GM12878 (cell line): Measurements from ENCODE around the gene INAFM1. TPM values are rescaled to one million over a fixed set of nuclear protein-coding genes. Genes with fewer than 3 reads are reported as not detected.
A peak's percentile ranks its signal among the peaks of the same experiment; 100 is the strongest.

ENCODE experiments used
- ATAC-seq: fragments of 200-7000 bp; cut with Tn5 transposase; 3 replicates; pipeline ENCODE4 v1.9.1; 2020; ENCODE audit warnings: mild to moderate bottlenecking, moderate library complexity
- BruUV-seq: library from RNA; stranded (reverse); fragments of 400-500 nt; replicated peaks from 2 replicates; lab custom pipeline; 2021; lab: Mats Ljungman, UMichigan
- CTCF ChIA-PET: fragments of 300-600 bp; sonication (Branson Sonifier 250); formaldehyde crosslinking; extraction: SDS; loops from one replicate; lab custom pipeline; 2021; ENCODE audit warnings: inconsistent platforms; lab: Yijun Ruan, JAX
- POLR2A ChIA-PET: fragments of 350-600 bp; formaldehyde crosslinking; extraction: SDS; loops from one replicate; lab custom pipeline; 2021; ENCODE audit warnings: inconsistent platforms; lab: Charles Lee
- RAD21 ChIA-PET: fragments of 300-600 bp; sonication (Branson Sonifier 250); formaldehyde crosslinking; loops from one replicate; lab custom pipeline; 2023; ENCODE audit warnings: antibody characterized with exemption; ENCODE audit not compliant: unreplicated experiment; lab: Charles Lee
- SMC1A ChIA-PET: fragments of 300-600 bp; sonication (Branson Sonifier 250); formaldehyde crosslinking; loops from one replicate; lab custom pipeline; 2023; ENCODE audit not compliant: unreplicated experiment, uncharacterized antibody; lab: Charles Lee
- DNase-seq: peaks from one replicate; pipeline ENCODE4 v3.0.0-alpha.2; 2011; ENCODE audit warnings: low read depth, low spot score
- FAIRE-seq: peaks from 3 replicates; lab custom pipeline; 2011; peaks lifted over from hg19 to GRCh38; lab: Jason Lieb, UNC
- H2AFZ ChIP-seq: 2 replicates; pipeline ENCODE4 v1.6.0; 2011; ENCODE audit warnings: low read depth, low read length, control low read depth; ENCODE audit not compliant: control insufficient read depth
- H3K27ac ChIP-seq: 2 replicates; pipeline ENCODE4 v1.5.1; 2011; ENCODE audit warnings: control low read depth; ENCODE audit not compliant: control insufficient read depth, insufficient read depth
- H3K27me3 ChIP-seq, 2 experiments: replicated peaks in 1 of 2; 2 replicates each; pipeline versions ENCODE4 v1.6.0 to v1.6.1; 2011; ENCODE audit warnings: low read length in 1 of 2; ENCODE audit not compliant: control insufficient read depth in 2 of 2, insufficient read depth in 2 of 2
- H3K36me3 ChIP-seq, 2 experiments: 2 replicates each; pipeline ENCODE4 v1.5.1; 2011; ENCODE audit warnings: low read length in 1 of 2; ENCODE audit not compliant: control insufficient read depth in 2 of 2, insufficient read depth in 2 of 2
- H3K4me1 ChIP-seq: 2 replicates; pipeline ENCODE4 v1.6.1; 2011; ENCODE audit warnings: mild to moderate bottlenecking, low read length, moderate library complexity, mixed read lengths; ENCODE audit not compliant: control insufficient read depth, insufficient read depth
- H3K4me2 ChIP-seq: 2 replicates; pipeline ENCODE4 v1.6.0; 2011; ENCODE audit warnings: control low read depth; ENCODE audit not compliant: control insufficient read depth, insufficient read depth
- H3K4me3 ChIP-seq: fragments of 200-600 bp; sonication (generic); 2 replicates; pipeline ENCODE4 v1.5.1; 2016
- H3K79me2 ChIP-seq: 2 replicates; pipeline ENCODE4 v1.6.0; 2011; ENCODE audit warnings: low read length; ENCODE audit not compliant: control insufficient read depth, insufficient read depth
- H3K9ac ChIP-seq: 2 replicates; pipeline ENCODE4 v1.8.0; 2011; ENCODE audit warnings: low read length, control low read depth, mixed read lengths; ENCODE audit not compliant: control insufficient read depth, insufficient read depth
- H3K9me3 ChIP-seq: replicated peaks from 3 replicates; pipeline ENCODE4 v1.5.1; 2011; ENCODE audit warnings: mild to moderate bottlenecking, low read length; ENCODE audit not compliant: control insufficient read depth, insufficient read depth
- H4K20me1 ChIP-seq: 2 replicates; pipeline ENCODE4 v1.6.0; 2011; ENCODE audit not compliant: control insufficient read depth, insufficient read depth
- CHD2 ChIP-seq: IDR thresholded peaks from 2 replicates; pipeline ENCODE4 v1.6.1; 2011; ENCODE audit warnings: low read depth, low read length, improper control_type of control experiment, borderline replicate concordance
- DPF2 ChIP-seq: fragments of 450-650 bp; IDR thresholded peaks from 2 replicates; pipeline ENCODE4 v1.6.1; 2017; ENCODE audit warnings: mild to moderate bottlenecking
- EGR1 ChIP-seq, 2 experiments: IDR thresholded peaks; 1 replicate in 1 of 2; 2 replicates in 1 of 2; pipeline ENCODE4 v1.6.1; 2011 to 2012; ENCODE audit warnings: low read depth in 2 of 2, low read length in 2 of 2, borderline replicate concordance in 1 of 2, mild to moderate bottlenecking in 1 of 2, moderate library complexity in 1 of 2
- JUNB ChIP-seq: IDR thresholded peaks from 2 replicates; pipeline ENCODE4 v1.6.1; 2016; ENCODE audit warnings: antibody characterized with exemption, mild to moderate bottlenecking
- NBN ChIP-seq: fragments of 450-650 bp; IDR thresholded peaks from 2 replicates; pipeline ENCODE4 v1.6.1; 2016
- RAD21 ChIP-seq: IDR thresholded peaks from 2 replicates; pipeline ENCODE4 v1.6.1; 2011; ENCODE audit warnings: mild to moderate bottlenecking, low read depth, low read length, moderate library complexity; ENCODE audit not compliant: insufficient read depth
- RBBP5 ChIP-seq: fragments of 200-600 bp; sonication (generic); conservative IDR thresholded peaks from 2 replicates; pipeline ENCODE4 v1.6.1; 2016
- RELA ChIP-seq: fragments of 450-650 bp; IDR thresholded peaks from 2 replicates; pipeline ENCODE4 v1.8.0; 2014; ENCODE audit warnings: borderline replicate concordance; ENCODE audit not compliant: partially characterized antibody
- TARDBP ChIP-seq: IDR thresholded peaks from 2 replicates; pipeline ENCODE4 v1.6.1; 2016; ENCODE audit warnings: borderline replicate concordance
- ZBED1 ChIP-seq: IDR thresholded peaks from 2 replicates; pipeline ENCODE4 v1.6.1; 2016; ENCODE audit warnings: borderline replicate concordance
- WGBS: methylation state at CpG from one replicate; pipeline ENCODE4 v1.1.6; 2016; ENCODE audit warnings: low lambda C conversion rate; ENCODE audit not compliant: insufficient replicate concordance, insufficient coverage; ENCODE audit errors: missing lambda C conversion rate; 5-methylcytosine and 5-hydroxymethylcytosine counted together
- in situ Hi-C: fragments of 300-500 bp; cut with MboI; formaldehyde crosslinking; loops from 9 replicates; pipeline ENCODE4 v1.14.3; 2018; ENCODE audit warnings: mixed read lengths
- intact Hi-C: fragments of 100-400 bp; cut with micrococcal nuclease; formaldehyde crosslinking; loops from one replicate; pipeline ENCODE4 v1.14.2; 2022; ENCODE audit not compliant: unreplicated experiment
- polyA plus RNA-seq, 11 experiments: library from polyadenylated mRNA; depleted of rRNA in 4 of 11; unstranded in 6 of 11; stranded (reverse) in 5 of 11; fragments of >200 nt; fragmentation: Nextera tagmentation in 4 of 11; fragmentation: Illumina TruSeq in 1 of 11; extraction: Ambion mirVana in 4 of 11; extraction: Trizol in 1 of 11; gene quantifications; 1 replicate in 1 of 11; 2 replicates in 10 of 11; pipeline versions ENCODE4 v1.2.1 to v1.2.3, GENCODE V29; 2011 to 2016; ENCODE audit warnings: inconsistent platforms in 2 of 11, missing spikeins in 2 of 11, low read depth in 1 of 11
- total RNA-seq, 4 experiments: library from RNA; depleted of rRNA in 3 of 4; stranded (reverse); fragments of >200 nt in 3 of 4; fragmentation: Illumina TruSeq in 1 of 4; extraction: Trizol in 1 of 4; gene quantifications; 2 replicates each; pipeline versions ENCODE4 v1.2.1 to v1.2.3, GENCODE V29; 2013 to 2021
- TF ChIP-seq, protein P1 (sequence below): IDR thresholded peaks from 2 replicates; pipeline ENCODE4 v1.6.1; 2011; ENCODE audit warnings: borderline replicate concordance, low read depth, mild to moderate bottlenecking, moderate library complexity, low read length; ENCODE audit not compliant: insufficient read depth, poor library complexity, severe bottlenecking
- TF ChIP-seq, protein P2 (sequence below): fragments of 450-650 bp; IDR thresholded peaks from 2 replicates; pipeline ENCODE4 v1.6.1; 2017; ENCODE audit warnings: low read depth, mild to moderate bottlenecking, moderate library complexity
- TF ChIP-seq, protein P3 (sequence below): fragments of 450-650 bp; IDR thresholded peaks from 2 replicates; pipeline ENCODE4 v1.6.1; 2018; ENCODE audit warnings: borderline replicate concordance, mild to moderate bottlenecking; ENCODE audit not compliant: partially characterized antibody
- TF ChIP-seq, protein P4 (sequence below): IDR thresholded peaks from 2 replicates; pipeline ENCODE4 v1.6.1; 2011; ENCODE audit warnings: low read depth, mild to moderate bottlenecking, low read length, moderate library complexity, borderline replicate concordance; ENCODE audit errors: extremely low read depth

Gene INAFM1
- total and polyA plus RNA-seq, 10 of the 15 experiments (the other 5 are each of a cell fraction or from before 2014, with no cell fraction given): 0.57 to 6.8 (median 1.1) TPM; not detected in 1

DNA sequence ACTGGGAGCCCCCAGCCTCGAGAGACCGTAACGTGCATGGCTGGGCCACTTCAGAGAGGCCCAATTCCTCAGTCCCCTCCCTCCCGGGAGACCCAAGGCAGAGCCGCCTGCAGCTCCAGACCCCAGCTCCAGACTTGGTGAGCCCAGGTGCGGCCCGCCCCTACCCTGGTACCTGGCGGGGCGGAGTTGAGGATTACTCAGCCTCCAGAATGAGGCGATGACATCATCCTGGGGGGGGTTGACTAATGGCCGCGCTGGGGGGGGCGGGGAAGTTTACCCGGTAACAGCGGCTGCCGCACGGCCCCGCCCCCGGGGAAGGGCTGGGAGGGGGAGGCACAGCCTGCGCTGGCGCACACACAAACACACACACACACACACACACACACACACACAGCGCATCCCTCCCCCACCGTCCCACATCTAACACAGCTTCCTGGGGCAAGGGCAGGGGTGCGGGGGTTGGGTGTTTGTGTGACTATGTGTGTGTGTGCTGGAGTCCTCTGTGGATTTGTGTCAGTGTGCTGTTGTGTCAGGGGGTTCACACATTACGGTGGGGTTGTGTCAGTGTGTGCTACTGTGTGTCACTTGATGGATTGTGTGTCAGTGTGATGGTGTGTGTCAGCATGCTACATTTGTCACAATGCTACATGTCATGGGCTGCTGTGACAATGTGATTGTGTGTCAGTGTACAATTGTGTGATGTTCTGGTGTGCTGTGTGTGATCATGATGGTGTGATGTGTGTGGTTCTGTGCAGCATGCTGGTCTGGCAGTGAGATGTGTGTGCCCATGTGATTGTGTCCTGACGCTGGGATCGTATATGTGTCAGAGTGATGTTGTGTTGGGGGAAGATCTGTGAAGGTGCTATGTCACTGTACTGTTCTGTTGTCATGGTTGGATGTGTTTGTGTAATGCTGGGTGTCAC lies 33.4 kb upstream of the INAFM1 start:
- ATAC-seq (peak; percentile 42), DNase-seq (no peak), FAIRE-seq (no peak)
- H3K9ac ChIP-seq: peak overlapping the region; percentile 29; the same call in 1 of the 2 replicates
- H3K9me3 ChIP-seq: no peaks in the 10 kb centered on the region; the same call in 2 of the 3 replicates
- BruUV-seq: no TSS peak
- RAD21 ChIA-PET: interaction anchor here (0.7 to 3.0 kb wide), 2 partner anchors 30 to 1601 kb away, joined by 3 to 12 read pairs; no protein-coding TSS in a partner anchor
- no peak overlapping the region for H3K27ac ChIP-seq
- H2AFZ ChIP-seq: peak overlapping the region; percentile 48; the same call in 1 of the 2 replicates
- in situ Hi-C loops: no loop called here
- H3K36me3 ChIP-seq: no peaks in the 10 kb centered on the region
- H3K4me2 ChIP-seq: peak overlapping the region; percentile 79
- H3K79me2 ChIP-seq: no peaks in the 10 kb centered on the region
- WGBS: 6% methylated on average over 18 of the region's 27 CpGs
- H4K20me1 ChIP-seq: no peaks in the 10 kb centered on the region
- intact Hi-C loops: loop anchor here (1.0 to 10.0 kb wide), 2 partner anchors 10 to 206 kb away; partner anchors contain the start of gene BBC3
- H3K27me3 ChIP-seq: peaks cover 1 to 4% of the 10 kb centered on the region in 2 experiments
- SMC1A ChIA-PET: interaction anchor here (0.9 kb wide), 1 partner anchor 15 kb away, joined by 4 read pairs; no protein-coding TSS in a partner anchor
- POLR2A ChIA-PET: interaction anchor here (1.3 kb wide), 1 partner anchor 9 kb away, joined by 7 read pairs; no protein-coding TSS in a partner anchor
- H3K4me3 ChIP-seq: no peak overlapping the region
- CTCF ChIA-PET: interaction anchor here (3.6 kb wide), 1 partner anchor 31 kb away, joined by 25 read pairs; no protein-coding TSS in a partner anchor
- H3K4me1 ChIP-seq: peaks cover 29% of the 10 kb centered on the region
- TF ChIP-seq, protein P1, sequence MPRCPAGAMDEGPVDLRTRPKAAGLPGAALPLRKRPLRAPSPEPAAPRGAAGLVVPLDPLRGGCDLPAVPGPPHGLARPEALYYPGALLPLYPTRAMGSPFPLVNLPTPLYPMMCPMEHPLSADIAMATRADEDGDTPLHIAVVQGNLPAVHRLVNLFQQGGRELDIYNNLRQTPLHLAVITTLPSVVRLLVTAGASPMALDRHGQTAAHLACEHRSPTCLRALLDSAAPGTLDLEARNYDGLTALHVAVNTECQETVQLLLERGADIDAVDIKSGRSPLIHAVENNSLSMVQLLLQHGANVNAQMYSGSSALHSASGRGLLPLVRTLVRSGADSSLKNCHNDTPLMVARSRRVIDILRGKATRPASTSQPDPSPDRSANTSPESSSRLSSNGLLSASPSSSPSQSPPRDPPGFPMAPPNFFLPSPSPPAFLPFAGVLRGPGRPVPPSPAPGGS: peak; percentile 80
- TF ChIP-seq ZBED1: no peak; the same call in 1 of the 2 replicates
- TF ChIP-seq JUNB: peak; percentile 69
- no peak for TF ChIP-seq RELA
- TF ChIP-seq, protein P2, sequence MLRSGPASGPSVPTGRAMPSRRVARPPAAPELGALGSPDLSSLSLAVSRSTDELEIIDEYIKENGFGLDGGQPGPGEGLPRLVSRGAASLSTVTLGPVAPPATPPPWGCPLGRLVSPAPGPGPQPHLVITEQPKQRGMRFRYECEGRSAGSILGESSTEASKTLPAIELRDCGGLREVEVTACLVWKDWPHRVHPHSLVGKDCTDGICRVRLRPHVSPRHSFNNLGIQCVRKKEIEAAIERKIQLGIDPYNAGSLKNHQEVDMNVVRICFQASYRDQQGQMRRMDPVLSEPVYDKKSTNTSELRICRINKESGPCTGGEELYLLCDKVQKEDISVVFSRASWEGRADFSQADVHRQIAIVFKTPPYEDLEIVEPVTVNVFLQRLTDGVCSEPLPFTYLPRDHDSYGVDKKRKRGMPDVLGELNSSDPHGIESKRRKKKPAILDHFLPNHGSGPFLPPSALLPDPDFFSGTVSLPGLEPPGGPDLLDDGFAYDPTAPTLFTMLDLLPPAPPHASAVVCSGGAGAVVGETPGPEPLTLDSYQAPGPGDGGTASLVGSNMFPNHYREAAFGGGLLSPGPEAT: peak; percentile 40; the same call in 1 of the 2 replicates
- TF ChIP-seq, protein P3, sequence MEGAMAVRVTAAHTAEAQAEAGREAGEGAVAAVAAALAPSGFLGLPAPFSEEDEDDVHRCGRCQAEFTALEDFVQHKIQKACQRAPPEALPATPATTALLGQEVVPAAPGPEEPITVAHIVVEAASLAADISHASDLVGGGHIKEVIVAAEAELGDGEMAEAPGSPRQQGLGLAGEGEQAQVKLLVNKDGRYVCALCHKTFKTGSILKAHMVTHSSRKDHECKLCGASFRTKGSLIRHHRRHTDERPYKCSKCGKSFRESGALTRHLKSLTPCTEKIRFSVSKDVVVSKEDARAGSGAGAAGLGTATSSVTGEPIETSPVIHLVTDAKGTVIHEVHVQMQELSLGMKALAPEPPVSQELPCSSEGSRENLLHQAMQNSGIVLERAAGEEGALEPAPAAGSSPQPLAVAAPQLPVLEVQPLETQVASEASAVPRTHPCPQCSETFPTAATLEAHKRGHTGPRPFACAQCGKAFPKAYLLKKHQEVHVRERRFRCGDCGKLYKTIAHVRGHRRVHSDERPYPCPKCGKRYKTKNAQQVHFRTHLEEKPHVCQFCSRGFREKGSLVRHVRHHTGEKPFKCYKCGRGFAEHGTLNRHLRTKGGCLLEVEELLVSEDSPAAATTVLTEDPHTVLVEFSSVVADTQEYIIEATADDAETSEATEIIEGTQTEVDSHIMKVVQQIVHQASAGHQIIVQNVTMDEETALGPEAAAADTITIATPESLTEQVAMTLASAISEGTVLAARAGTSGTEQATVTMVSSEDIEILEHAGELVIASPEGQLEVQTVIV: no peak
- no peak for TF ChIP-seq RBBP5
- peak in 1 of 2 experiments; percentile 45; a peak in 1 of 3 replicates for TF ChIP-seq EGR1 (IDR thresholded peaks at IDR 0.05; ENCODE audit: borderline replicate concordance in 1 of 2, low read depth in 2 of 2, low read length in 2 of 2)
- no peak for TF ChIP-seq TARDBP
- TF ChIP-seq RAD21: no peak
- TF ChIP-seq, protein P4, sequence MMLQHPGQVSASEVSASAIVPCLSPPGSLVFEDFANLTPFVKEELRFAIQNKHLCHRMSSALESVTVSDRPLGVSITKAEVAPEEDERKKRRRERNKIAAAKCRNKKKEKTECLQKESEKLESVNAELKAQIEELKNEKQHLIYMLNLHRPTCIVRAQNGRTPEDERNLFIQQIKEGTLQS: 0 out of 2 replicates have a peak, but pooled peaks have one; percentile 24
- peak; percentile 25; the same call in 1 of the 2 replicates for TF ChIP-seq CHD2
- TF ChIP-seq DPF2: 0 out of 2 replicates have a peak, but pooled peaks have one; percentile 36
- TF ChIP-seq NBN: peak; percentile 64
